ENCODE data around the gene TLR6.

The TLR6 gene

GRCh38 chr4:38868059-38868960 lies 11.7 kb upstream of the TLR6 start:
- no peak for DNase-seq (ENCODE audit: low spot score)

GRCh38 chr4:38867478-38868058 lies 11.0 kb upstream of the TLR6 start, which contains the start of gene FAM114A1:
FAM114A1 (plus strand) TSS chr4:38867806; CDS start chr4:38878079, 10,273 bp downstream.
- DNase-seq (ENCODE audit: low spot score): no peak

DNA sequence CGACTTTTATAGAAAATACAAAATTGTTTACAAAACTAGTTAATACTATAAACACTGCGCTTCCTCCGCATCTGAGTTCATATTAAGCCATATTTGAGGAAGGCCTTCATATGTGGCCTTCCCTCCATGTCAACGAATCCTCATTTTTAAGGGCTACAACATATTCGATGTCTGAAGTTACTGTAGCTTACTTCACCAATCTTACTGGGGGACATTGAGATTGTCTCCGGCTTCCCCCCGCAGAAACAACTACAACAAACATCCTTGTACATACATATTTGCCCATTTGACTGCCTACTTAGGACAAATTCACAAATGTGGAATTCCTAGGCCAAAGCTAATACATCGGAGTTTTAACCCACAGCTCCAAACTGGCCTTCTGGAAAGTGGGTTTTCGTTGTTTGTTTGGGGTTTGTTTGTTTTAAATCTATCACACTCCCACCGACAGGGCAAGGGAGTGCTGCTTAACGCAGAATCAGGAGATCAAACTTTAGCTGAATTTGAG lies 10.4 kb upstream of the TLR6 start:
- no peak for DNase-seq (ENCODE audit: low spot score)

DNA sequence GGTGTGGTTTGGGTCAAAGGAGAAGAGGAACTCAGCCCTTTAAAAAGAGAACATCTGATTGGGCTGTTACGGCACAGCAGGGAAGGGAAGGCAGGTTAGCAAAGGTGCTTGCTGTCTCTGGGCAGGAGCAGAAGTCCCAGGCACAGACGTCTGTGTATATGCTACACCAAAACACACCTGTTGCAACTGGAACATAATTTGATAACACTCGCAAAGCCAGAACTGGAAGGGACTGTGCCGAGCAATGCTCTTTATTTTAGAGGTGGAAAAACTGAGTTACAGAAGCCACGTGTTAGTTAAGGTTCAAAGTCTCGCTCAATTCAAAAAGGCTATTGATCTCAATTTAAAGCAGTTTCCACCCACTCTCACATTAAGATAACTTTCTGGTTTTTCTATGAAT lies 8.8 kb upstream of the TLR6 start:
- no peak for DNase-seq (ENCODE audit: low spot score)

DNA sequence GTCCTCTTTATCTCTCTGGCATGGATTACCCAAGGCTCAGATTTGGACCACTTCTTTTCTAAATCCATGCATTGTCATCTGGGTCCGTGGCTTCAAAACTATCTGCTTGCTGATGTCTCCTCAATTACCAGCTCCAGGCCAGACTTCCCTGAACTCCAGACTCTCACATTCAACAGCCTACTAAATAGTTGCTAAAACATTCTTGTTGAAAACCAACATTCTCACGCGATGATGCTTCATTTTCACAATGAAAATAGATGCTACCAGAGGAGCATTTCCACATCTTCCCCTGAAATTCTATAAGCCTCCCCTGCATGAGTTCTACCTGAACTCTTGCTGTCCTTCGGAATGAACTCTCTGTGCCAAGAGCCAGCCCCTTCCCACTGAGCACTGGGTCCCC lies 5.2 kb upstream of the TLR6 start:
- DNase-seq (ENCODE audit: low spot score): no peak

DNA sequence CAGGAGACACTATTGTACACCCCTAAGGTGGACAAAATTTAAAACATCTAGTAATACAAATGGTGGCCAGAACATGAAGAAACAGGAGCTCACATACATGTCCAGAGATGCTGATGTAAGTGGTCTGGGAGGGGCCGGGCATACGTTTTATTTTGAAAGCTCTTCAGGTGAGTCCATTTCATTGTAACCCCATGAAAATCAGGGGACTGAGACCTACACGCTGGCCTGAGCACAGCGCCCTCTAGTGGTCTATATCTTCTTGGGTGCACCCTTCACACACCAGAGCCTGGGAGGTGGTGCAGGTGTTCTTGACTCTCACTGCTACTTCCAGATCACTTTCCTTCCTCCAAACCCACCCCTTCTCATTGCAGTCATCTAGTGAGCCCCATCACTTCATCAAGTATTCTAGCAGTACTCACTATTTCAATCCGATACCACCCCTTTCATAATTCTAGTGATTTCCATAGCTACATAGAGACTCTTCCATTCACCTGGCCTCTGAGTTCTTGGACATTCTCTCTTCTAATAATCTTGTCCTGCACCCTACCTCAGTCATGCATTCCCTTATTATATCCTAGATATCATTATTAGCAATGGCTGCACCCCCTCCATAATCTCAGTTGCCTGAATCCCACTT lies 4.3 kb upstream of the TLR6 start:
- DNase-seq (ENCODE audit: low spot score): peak; percentile 81

DNA sequence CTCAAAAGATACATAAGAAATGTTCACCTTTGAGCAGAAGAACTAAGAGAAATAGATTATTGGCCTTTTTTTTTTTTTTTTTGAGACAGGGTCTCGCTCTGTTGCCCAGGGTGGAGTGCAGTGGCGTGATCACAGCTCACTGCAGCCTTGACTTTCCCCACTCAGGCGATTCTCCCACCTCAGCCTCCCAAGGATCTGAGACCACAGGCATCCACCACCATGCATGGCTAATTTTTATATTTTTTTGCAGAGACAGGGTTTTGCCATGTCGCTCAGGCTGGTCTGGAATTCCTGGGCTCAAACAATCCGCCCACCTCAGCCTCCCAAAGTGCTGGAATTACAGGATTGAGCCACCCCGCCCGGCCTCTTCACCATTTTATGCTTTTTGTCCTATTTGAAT lies 2.9 kb upstream of the TLR6 start:
- no peak for DNase-seq (ENCODE audit: low spot score)

- no peak for DNase-seq (ENCODE audit: low spot score)
Observed at GRCh38 chr4:38858097-38858420, 1.4 kb upstream of the TLR6 start.

- DNase-seq (ENCODE audit: low spot score): peak; percentile 60
Observed at GRCh38 chr4:38857354-38858096, 908 bp upstream of the TLR6 start.

DNA sequence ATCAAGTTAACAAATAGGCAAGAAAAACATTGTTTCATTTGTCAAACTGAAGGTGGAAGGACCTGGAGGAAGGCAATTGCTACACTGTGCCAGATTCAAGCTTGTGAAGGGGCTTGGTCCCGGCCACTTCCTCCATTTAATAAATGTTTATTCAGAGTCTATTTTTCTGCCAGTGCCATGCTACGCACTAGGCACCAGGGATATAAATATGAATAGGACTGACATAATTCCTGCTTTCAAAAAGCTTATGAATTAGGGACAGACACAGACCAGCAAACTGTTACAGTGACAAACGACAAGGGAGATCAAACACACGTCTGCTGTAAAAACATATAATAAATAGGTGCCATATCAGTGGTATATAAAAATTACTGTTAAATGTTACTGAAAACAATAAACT lies 571 bp downstream of the TLR6 start:
- DNase-seq (ENCODE audit: low spot score): no peak

GRCh38 chr4:38855466-38855865 lies 1.2 kb downstream of the TLR6 start:
- DNase-seq (ENCODE audit: low spot score): no peak

DNA sequence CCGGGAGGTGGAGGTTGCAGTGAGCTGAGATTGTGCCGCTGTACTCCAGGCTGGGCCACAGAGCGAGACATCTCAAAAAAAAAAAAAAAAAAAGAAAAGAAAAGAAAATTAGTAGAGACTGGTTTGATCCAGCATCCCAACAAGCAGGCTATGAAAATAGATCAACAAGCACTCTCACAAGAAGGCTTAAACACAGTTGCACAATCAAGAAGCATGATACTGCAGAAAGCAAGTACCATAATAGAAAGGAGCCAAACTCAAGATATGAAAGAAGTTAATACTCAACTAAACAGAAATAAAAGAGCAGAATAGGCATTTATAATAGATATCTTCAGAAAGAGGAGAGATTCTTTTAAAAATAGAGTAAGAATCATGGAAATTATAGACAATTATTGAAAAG lies 10.6 kb downstream of the TLR6 start:
- no peak for DNase-seq (ENCODE audit: low spot score)

- no peak for DNase-seq (ENCODE audit: low spot score)
Observed at GRCh38 chr4:38842994-38843393, 13.6 kb downstream of the TLR6 start.

- DNase-seq (ENCODE audit: low spot score): peak; percentile 36
Observed at GRCh38 chr4:38837849-38838248, 18.8 kb downstream of the TLR6 start.

GRCh38 chr4:38837334-38837733 lies 19.3 kb downstream of the TLR6 start:
- DNase-seq (ENCODE audit: low spot score): no peak

DNA sequence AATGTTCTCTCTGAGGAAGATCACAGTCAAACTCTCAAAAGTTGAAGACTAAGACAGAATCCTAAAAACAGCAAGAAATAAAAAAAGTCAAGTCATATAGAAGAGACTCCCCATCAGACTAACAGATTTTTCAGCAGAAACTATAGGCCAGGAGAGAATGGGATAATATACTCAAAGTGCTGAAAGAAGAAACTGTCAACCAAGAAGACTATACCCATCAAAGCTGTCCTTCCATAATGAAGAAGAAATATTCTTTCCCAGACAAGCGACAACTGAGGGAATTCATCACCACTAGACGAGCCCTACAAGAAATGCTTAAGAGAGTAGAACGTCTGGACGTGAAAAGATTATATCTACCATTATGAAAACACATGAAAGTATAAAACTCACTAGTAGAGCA lies 22.0 kb downstream of the TLR6 start:
- DNase-seq (ENCODE audit: low spot score): no peak

DNA sequence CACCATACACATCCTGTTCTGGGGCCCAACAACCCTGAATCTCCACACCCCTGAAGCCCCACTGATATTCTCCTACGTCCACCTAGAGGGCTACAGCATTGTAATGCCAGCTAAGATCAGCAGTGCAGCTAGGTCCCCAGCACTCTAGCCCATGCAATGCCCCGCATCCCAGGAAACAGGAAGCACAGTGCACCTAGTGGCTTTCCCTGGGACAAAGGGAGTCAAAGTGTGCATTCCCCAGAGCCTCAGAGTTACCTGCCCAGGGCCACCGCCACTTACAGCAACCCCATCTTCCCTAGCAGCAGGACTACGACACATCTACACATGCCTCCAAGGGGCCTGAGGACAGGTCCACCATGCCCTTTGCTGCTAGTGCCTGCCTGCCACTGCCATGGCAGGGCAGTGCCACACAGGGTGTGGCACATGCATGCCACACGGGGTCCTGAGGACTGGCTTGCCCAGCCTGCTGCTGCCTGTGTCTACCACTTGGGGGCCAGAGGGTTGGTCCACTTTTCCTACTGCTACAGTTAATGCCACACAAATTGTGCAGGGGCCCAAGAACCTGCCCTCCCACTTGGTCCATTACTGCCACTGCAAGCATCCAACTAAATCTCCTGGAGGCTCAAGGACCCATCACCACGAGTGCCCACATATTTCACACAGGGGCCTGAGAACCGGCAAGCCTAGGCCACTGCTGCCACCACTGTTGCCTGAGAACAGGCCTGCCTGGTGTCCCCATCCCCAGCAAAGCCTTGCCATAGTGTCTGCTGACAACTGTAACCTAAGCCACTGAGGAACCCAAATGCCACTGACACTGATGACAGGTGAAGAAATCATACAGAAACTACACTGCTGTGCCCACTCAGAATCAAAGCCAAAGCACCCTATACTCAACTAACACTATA lies 23.7 kb downstream of the TLR6 start:
- DNase-seq (ENCODE audit: low spot score): no peak

DNA sequence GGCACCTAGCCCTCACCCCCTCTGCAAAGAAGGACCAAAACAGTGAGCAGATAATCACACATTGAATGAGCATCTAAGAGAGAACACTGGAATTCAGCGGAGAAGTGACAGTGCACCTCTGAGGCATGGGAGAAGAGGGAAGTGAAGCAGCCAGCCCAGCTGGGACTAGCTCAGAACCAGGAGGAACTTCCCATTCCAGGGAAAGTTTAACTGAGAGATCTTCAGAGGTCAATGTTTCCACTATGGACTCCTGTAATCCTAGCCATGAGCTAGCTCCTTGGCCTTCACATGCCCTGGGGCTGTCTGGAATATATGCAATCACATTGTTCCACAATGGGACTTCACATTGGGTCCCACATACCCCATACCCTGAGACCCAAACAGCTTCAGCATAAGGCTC lies 24.4 kb downstream of the TLR6 start:
- DNase-seq (ENCODE audit: low spot score): no peak

DNA sequence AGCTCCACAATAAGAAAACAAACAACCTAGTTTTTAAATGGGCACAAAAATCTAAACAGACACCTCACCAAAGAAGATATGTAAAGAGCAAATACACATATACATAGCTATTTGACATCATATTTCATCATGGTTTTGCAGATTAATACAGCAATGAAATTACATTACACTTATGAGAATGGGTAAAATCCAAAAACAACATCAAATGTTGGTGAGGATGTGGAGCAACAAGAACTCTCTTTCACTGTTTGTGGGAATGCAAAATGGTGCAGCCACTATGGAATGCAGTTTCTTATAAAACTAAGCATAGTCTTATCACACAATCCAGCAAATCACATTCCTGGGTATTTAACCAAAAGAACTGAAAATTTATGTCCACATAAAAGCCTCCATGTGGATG lies 25.0 kb downstream of the TLR6 start:
- DNase-seq (ENCODE audit: low spot score): no peak

GRCh38 chr4:38829237-38829636 lies 27.4 kb downstream of the TLR6 start:
- no peak for DNase-seq (ENCODE audit: low spot score)

GRCh38 chr4:38823766-38824165 lies 32.9 kb downstream of the TLR6 start:
- DNase-seq (ENCODE audit: low spot score): no peak
